Endothelial cell of umbilical vein (primary cell): ENCODE measurements around the gene RPUSD4. TPM values are rescaled to one million over a fixed set of nuclear protein-coding genes. Genes with fewer than 3 reads are reported as not detected.

ENCODE experiments used
- BruUV-seq: library from RNA; stranded (reverse); fragments of 400-500 nt; replicated peaks from 2 replicates; lab custom pipeline; 2021; lab: Mats Ljungman, UMichigan
- CTCF ChIA-PET: fragments of 300-600, 350-600 bp; sonication (Branson Sonifier 250); formaldehyde crosslinking; loops from one replicate; lab custom pipeline; 2021; ENCODE audit warnings: antibody characterized with exemption, inconsistent platforms; lab: Charles Lee
- POLR2A ChIA-PET: fragments of 300-600, 350-600 bp; sonication (Branson Sonifier 250); formaldehyde crosslinking; loops from one replicate; lab custom pipeline; 2021; ENCODE audit warnings: antibody characterized with exemption, inconsistent platforms; lab: Charles Lee
- DNase-seq: peaks from one replicate; pipeline ENCODE4 v3.0.0-alpha.2; 2011; ENCODE audit warnings: low read depth, low spot score
- FAIRE-seq: peaks from 2 replicates; lab custom pipeline; 2011; peaks lifted over from hg19 to GRCh38; lab: Jason Lieb, UNC
- H2AFZ ChIP-seq: 2 replicates; pipeline ENCODE4 v1.6.0; 2012; ENCODE audit warnings: low read depth, low read length, control low read depth, inconsistent platforms
- H3K27ac ChIP-seq: 2 replicates; pipeline ENCODE4 v1.5.1; 2011; ENCODE audit warnings: low read depth, mild to moderate bottlenecking, control low read depth, low read length, moderate library complexity; ENCODE audit not compliant: insufficient read depth
- H3K27me3 ChIP-seq, 2 experiments: 2 replicates each; pipeline versions ENCODE4 v1.6.0 to v1.6.1; 2011; ENCODE audit warnings: low read length in 2 of 2, mixed read lengths in 1 of 2; ENCODE audit not compliant: control insufficient read depth in 2 of 2, insufficient read depth in 2 of 2
- H3K36me3 ChIP-seq, 2 experiments: 2 replicates in 1 of 2; 3 replicates in 1 of 2; pipeline ENCODE4 v1.5.1; 2011; ENCODE audit warnings: low read length in 2 of 2, mild to moderate bottlenecking in 1 of 2, moderate library complexity in 1 of 2; ENCODE audit not compliant: control insufficient read depth in 2 of 2, insufficient read depth in 2 of 2; ENCODE audit errors: extremely low read depth in 1 of 2
- H3K4me1 ChIP-seq: 3 replicates; pipeline ENCODE4 v1.5.1; 2011; ENCODE audit warnings: mild to moderate bottlenecking, low read length; ENCODE audit not compliant: control insufficient read depth, insufficient read depth; ENCODE audit errors: extremely low read depth
- H3K4me2 ChIP-seq: 2 replicates; pipeline ENCODE4 v1.6.1; 2011; ENCODE audit warnings: low read length, control low read depth, mixed read lengths; ENCODE audit not compliant: insufficient read depth
- H3K4me3 ChIP-seq, 3 experiments: fragments of 200-600 bp in 1 of 3; sonication (generic), shearing (Covaris generic) in 1 of 3; replicated peaks in 1 of 3; 2 replicates each; pipeline ENCODE4 v1.5.1; 2011 to 2016; ENCODE audit warnings: control low read depth in 3 of 3, low read length in 3 of 3, mild to moderate bottlenecking in 2 of 3, inconsistent platforms in 1 of 3, low read depth in 1 of 3, moderate library complexity in 1 of 3; ENCODE audit not compliant: insufficient read depth in 1 of 3
- H3K79me2 ChIP-seq: 2 replicates; pipeline ENCODE4 v1.6.0; 2012; ENCODE audit warnings: low read length, inconsistent platforms; ENCODE audit not compliant: control insufficient read depth, insufficient read depth
- H3K9ac ChIP-seq: replicated peaks from 2 replicates; pipeline ENCODE3; 2011; ENCODE audit warnings: low read length, control low read depth; ENCODE audit not compliant: insufficient read depth; ENCODE audit errors: extremely low read depth
- H3K9me1 ChIP-seq: replicated peaks from 3 replicates; pipeline ENCODE4 v1.6.0; 2011; ENCODE audit warnings: mild to moderate bottlenecking, low read length; ENCODE audit not compliant: control insufficient read depth, insufficient read depth; ENCODE audit errors: extremely low read depth
- H3K9me3 ChIP-seq: replicated peaks from 2 replicates; pipeline ENCODE4 v1.5.1; 2012; ENCODE audit warnings: low read length, inconsistent platforms; ENCODE audit not compliant: control insufficient read depth, insufficient read depth
- H4K20me1 ChIP-seq: replicated peaks from 2 replicates; pipeline ENCODE3; 2011; ENCODE audit warnings: mild to moderate bottlenecking, low read length; ENCODE audit not compliant: control insufficient read depth, insufficient read depth; ENCODE audit errors: extremely low read depth
- CTCF ChIP-seq, 2 donors: IDR thresholded peaks; 1 replicate in 1 of 2; 2 replicates in 1 of 2; pipeline ENCODE4 v1.5.1; 2011; ENCODE audit warnings: low read length in 2 of 2, mild to moderate bottlenecking in 2 of 2, moderate library complexity in 2 of 2, control low read depth in 1 of 2, inconsistent platforms in 1 of 2, low read depth in 1 of 2; ENCODE audit not compliant: insufficient read depth in 1 of 2; ENCODE audit errors: extremely low read depth in 1 of 2
- EZH2 ChIP-seq: IDR thresholded peaks from 2 replicates; pipeline ENCODE4 v1.6.1; 2012; ENCODE audit warnings: borderline replicate concordance, low read depth, mild to moderate bottlenecking, moderate library complexity, low read length, inconsistent platforms; ENCODE audit not compliant: severe bottlenecking
- FOS ChIP-seq: IDR thresholded peaks from 2 replicates; pipeline ENCODE4 v1.6.1; 2011; ENCODE audit warnings: mild to moderate bottlenecking, low read length, moderate library complexity, borderline replicate concordance; ENCODE audit not compliant: insufficient read depth
- GATA2 ChIP-seq: IDR thresholded peaks from 2 replicates; pipeline ENCODE4 v1.7.0; 2011; ENCODE audit warnings: low read depth, mild to moderate bottlenecking, moderate library complexity, mixed read lengths, low read length; ENCODE audit not compliant: insufficient read length, insufficient read depth
- JUN ChIP-seq: IDR thresholded peaks from 2 replicates; pipeline ENCODE4 v1.6.1; 2011; ENCODE audit warnings: borderline replicate concordance, low read depth; ENCODE audit not compliant: insufficient read length, insufficient read depth
- MAX ChIP-seq: IDR thresholded peaks from 2 replicates; pipeline ENCODE4 v1.6.1; 2011; ENCODE audit not compliant: insufficient read depth, insufficient read length
- MYC ChIP-seq: IDR thresholded peaks from one replicate; pipeline ENCODE4 v1.6.1; 2011; ENCODE audit warnings: mild to moderate bottlenecking, low read depth, low read length
- POLR2A ChIP-seq: IDR thresholded peaks from 2 replicates; pipeline ENCODE4 v1.6.1; 2012; ENCODE audit warnings: low read depth, mild to moderate bottlenecking, control low read depth, low read length
- POLR2AphosphoS5 ChIP-seq: IDR thresholded peaks from 2 replicates; pipeline ENCODE4 v1.6.1; 2012; ENCODE audit warnings: low read depth, mild to moderate bottlenecking, control low read depth, low read length, moderate library complexity; ENCODE audit not compliant: insufficient read depth
- dilution Hi-C: fragments of 300-500 bp; cut with MboI; formaldehyde crosslinking; loops from one replicate; pipeline ENCODE4 v1.15.0; 2019; ENCODE audit warnings: low sequenced_read_pairs; ENCODE audit not compliant: extremely low pct_ligation_motif_present
- intact Hi-C: fragments of 100-400 bp; cut with micrococcal nuclease; formaldehyde crosslinking; loops from one replicate; pipeline ENCODE4 v1.10.0; 2022
- polyA plus RNA-seq, 4 experiments: library from polyadenylated mRNA; depleted of rRNA in 3 of 4; stranded (reverse) in 3 of 4; unstranded in 1 of 4; fragments of >200 nt; gene quantifications; 2 replicates each; pipeline versions ENCODE4 v1.2.1 to v1.2.3, GENCODE V29; 2011 to 2012; ENCODE audit warnings: missing spikeins in 1 of 4
- total RNA-seq: library from RNA; stranded (reverse); gene quantifications from 2 replicates; pipeline ENCODE4 v1.2.3, GENCODE V29; 2021

RPUSD4 gene
- total and polyA plus RNA-seq, 2 donors (not counting 3 experiments of a cell fraction or from before 2014, with no cell fraction given): 37.8 to 40.8 TPM

GRCh38 chr11:126189109-126189929 lies 22.1 kb downstream of the RPUSD4 start:
- H3K9me3 ChIP-seq: no peaks in the 10 kb centered on the region
- H3K4me2 ChIP-seq: no peak overlapping the region
- H2AFZ ChIP-seq: no peak overlapping the region
- dilution Hi-C loops: no loop called here
- peaks cover 0 to 17% of the 10 kb centered on the region in 2 experiments for H3K36me3 ChIP-seq
- H3K4me1 ChIP-seq: no peaks in the 10 kb centered on the region
- POLR2A ChIA-PET: no interaction called here
- no peak overlapping the region for H3K9ac ChIP-seq
- H3K4me3 ChIP-seq: no peak overlapping the region
- no peaks in the 10 kb centered on the region for H3K79me2 ChIP-seq
- BruUV-seq: no TSS peak
- FAIRE-seq: no peak
- no peaks in the 10 kb centered on the region for H4K20me1 ChIP-seq
- H3K27me3 ChIP-seq: no peaks in the 10 kb centered on the region
- no peak overlapping the region for H3K27ac ChIP-seq
- TF ChIP-seq POLR2AphosphoS5 (no peak), JUN (no peak), MYC (no peak), MAX (no peak), FOS (no peak), POLR2A (no peak), EZH2 (no peak), GATA2 (no peak), CTCF (IDR thresholded peaks at IDR 0.05; ENCODE audit: extremely low read depth in 1 of 2, insufficient read depth in 1 of 2, low read depth in 1 of 2, low read length in 2 of 2) (no peak)
- H3K9me1 ChIP-seq: no peaks in the 10 kb centered on the region
- DNase-seq: no peak
- CTCF ChIA-PET: interaction anchor here (0.8 to 1.2 kb wide), 2 partner anchors 127 to 247 kb away, joined by 4 read pairs; partner anchors contain the start of gene CDON
- intact Hi-C loops: no loop called here
